Loucy (cell line): ENCODE measurements around the gene CDH13.

Experiments
- EZH2phosphoT487 ChIP-seq: fragments of 200-600 bp; IDR thresholded peaks from 2 replicates; pipeline ENCODE4 v1.6.1; 2018; ENCODE audit warnings: antibody characterized with exemption, mild to moderate bottlenecking, moderate library complexity, borderline replicate concordance
- TF ChIP-seq, protein P1 (sequence below): fragments of 200-600 bp; sonication (generic); conservative IDR thresholded peaks from 2 replicates; pipeline ENCODE4 v1.5.1; 2014; ENCODE audit warnings: mild to moderate bottlenecking, antibody characterized with exemption, low read length

DNA sequence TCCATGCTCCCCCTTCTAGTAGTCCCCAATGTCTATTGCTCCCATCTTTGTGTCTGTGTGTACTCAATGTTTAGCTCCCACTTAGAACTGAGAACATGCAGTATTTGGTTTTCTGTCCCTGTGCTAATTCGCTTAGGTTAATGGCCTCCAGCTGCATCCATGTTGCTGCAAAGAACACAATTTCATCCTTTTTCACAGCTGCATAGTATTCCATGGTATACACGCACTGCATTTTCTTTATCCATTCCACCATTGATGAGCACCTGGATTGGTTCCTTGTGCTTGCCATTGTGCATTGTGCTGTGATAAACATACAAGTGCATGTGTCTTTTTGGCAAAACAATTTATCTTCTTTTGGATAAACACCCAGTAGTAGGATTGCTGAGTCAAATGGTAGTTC, 1104.0 kb downstream of the CDH13 start:
- TF ChIP-seq, protein P1, sequence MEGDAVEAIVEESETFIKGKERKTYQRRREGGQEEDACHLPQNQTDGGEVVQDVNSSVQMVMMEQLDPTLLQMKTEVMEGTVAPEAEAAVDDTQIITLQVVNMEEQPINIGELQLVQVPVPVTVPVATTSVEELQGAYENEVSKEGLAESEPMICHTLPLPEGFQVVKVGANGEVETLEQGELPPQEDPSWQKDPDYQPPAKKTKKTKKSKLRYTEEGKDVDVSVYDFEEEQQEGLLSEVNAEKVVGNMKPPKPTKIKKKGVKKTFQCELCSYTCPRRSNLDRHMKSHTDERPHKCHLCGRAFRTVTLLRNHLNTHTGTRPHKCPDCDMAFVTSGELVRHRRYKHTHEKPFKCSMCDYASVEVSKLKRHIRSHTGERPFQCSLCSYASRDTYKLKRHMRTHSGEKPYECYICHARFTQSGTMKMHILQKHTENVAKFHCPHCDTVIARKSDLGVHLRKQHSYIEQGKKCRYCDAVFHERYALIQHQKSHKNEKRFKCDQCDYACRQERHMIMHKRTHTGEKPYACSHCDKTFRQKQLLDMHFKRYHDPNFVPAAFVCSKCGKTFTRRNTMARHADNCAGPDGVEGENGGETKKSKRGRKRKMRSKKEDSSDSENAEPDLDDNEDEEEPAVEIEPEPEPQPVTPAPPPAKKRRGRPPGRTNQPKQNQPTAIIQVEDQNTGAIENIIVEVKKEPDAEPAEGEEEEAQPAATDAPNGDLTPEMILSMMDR: no peak
- no peak for TF ChIP-seq EZH2phosphoT487
